HG02970 (cell line): Measurements from ENCODE around the gene TRIP6.
"Not testable (repeated sequence)": the region's sequence is repeated elsewhere in the genome, so short reads cannot be mapped to it uniquely, and the experiment has no call there.

Experiments
- ATAC-seq: cut with Tn5 transposase; IDR thresholded peaks from one replicate; pipeline ENCODE4 v1.9.1; 2021; ENCODE audit warnings: mild to moderate bottlenecking, moderate library complexity, moderate number of reproducible peaks; ENCODE audit not compliant: unreplicated experiment, low FRiP score

The TRIP6 gene

GRCh38 chr7:100910443-100910842 is 43.3 kb downstream of the TRIP6 start:
- not testable (repeated sequence) for ATAC-seq

DNA sequence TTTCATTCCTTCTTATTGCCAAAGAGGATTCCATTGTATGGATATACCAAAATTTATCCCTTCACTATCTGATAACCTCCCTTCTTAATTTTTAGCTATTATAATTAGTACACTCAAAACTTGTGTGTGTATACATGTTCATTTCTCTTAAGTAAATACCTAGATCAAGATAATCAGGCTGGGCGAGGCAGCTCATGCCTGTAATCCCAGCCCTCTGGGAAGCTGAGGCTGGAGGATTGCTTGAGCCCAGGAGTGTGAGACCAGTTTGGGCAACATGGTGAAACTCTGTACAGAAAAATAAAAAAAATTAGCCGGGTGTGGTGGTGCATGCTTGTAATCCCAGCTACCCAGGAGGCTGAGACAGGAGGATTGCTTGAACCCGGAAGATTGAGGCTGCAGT is 44.3 kb downstream of the TRIP6 start:
- ATAC-seq, result no peak

DNA sequence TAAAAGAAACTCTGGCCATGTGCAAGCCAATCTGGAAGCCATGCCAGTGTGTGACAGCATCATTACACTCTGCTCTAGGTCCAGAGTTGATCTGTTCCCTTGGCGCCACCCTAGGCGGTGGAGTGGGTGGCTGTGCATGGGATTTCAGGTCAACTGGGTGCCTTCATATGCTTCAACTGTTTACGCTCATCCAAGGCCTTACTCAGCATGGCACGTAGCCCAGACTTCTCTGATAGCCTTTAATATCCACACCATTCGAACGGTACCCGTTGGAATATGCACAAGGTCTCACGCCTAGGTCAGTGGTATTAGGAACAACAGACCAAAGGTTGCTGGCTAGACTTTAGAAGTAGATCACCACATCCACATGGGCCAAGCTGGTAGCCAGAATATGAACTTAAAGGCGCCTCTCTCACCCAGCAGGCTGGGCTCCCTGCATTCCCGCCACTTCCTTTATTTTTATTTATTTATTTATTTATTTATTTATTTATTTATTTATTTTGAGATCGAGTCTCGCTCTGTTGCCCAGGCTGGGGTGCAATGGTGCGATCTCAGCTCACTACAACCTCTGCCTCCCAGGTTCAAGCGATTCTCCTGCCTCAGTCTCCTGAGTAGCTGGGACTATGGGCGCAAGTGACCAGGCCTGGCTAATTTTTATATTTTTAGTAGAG is 47.2 kb downstream of the TRIP6 start:
- no peak for ATAC-seq

- ATAC-seq, result no peak
These were observed 47.8 kb downstream of the TRIP6 start for GRCh38 chr7:100914879-100915447.

GRCh38 chr7:100919335-100919734 is 52.1 kb downstream of the TRIP6 start:
- ATAC-seq, result not testable (repeated sequence)

- not testable (repeated sequence) for ATAC-seq
These were observed 52.7 kb downstream of the TRIP6 start for GRCh38 chr7:100919779-100920437.

DNA sequence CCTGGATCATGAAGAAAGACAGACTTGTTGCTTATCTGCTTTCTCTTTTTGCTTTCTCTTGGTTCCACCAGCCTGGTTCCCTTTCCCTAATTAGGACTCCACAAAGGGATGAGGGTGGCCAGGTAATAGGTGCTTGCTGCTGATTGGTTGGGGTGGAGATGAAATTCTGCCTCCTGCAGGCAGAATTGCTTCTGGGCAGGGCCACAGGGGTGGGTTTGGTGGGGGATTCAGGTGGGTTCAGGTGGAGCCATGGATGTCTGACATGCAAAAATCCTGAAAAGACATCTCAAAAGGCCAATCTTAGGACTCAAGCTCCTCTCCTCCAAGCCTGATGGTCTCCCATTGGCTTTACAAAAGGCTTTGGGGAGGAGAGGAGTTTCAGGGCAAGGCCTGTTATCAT is 53.9 kb downstream of the TRIP6 start:
- ATAC-seq, result no peak
